ENCODE results near the gene WNT9A. TPM values are rescaled to one million over a fixed set of nuclear protein-coding genes. Genes with fewer than 3 reads are reported as not detected.
A peak's percentile ranks its signal among the peaks of the same experiment; 100 is the strongest.
"Not testable (repeated sequence)": the region's sequence is repeated elsewhere in the genome, so short reads cannot be mapped to it uniquely, and the experiment has no call there.

Gene WNT9A
- total RNA-seq, 2 donors from 2014 or later: 1.2 to 1.7 TPM

DNA sequence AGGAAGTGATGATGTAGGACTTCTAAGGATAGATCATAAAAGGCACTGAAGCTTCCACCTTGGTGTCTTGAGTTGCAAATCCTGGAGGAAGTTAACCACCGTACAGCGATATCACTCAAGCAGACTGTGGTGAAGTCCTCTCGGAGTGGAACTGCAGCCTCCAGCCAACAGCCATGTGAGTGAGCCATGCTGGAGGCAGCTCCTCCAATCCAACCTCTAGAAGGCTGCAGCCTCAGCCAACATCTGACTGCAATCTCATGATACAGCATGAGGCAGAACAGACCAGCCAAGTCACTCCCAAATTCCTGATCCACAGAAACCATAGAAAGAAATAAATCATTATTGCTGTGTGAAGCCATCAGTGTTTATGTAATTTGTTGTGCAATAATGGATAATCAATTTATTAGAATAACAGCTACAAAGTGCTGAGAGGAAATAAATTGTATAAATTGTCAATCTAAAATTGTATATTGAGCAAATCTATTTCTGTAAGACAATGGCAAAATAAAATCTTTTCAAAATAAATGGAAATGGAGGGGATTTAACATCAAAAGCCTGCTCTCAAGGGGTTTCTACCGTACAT, 67.3 kb downstream of the WNT9A start:
- H3K9ac ChIP-seq (ENCODE audit: extremely low read depth, low read length, poor library complexity, severe bottlenecking): no peak overlapping the region
- no peak overlapping the region for H3K27ac ChIP-seq (ENCODE audit: low read depth, low read length)
- H3K4me1 Mint-ChIP-seq: no peaks in the 10 kb centered on the region
- H3K36me3 ChIP-seq (ENCODE audit: control insufficient read depth, insufficient read depth, low read length): no peaks in the 10 kb centered on the region
- H3K27me3 ChIP-seq (ENCODE audit: control insufficient read depth, insufficient read depth, low read length, poor library complexity, severe bottlenecking): peaks cover 23% of the 10 kb centered on the region
- no peak overlapping the region for H3K4me3 Mint-ChIP-seq
- 89 to 97% methylated on average over 4 of the region's 4 CpGs for WGBS, 2 experiments (ENCODE audit: insufficient coverage in 1 of 2, insufficient read length in 1 of 2)
- no peak overlapping the region for H3K4me3 ChIP-seq (ENCODE audit: low read length)
- DNase-seq: peak; percentile 32
- no peaks in the 10 kb centered on the region for H3K36me3 Mint-ChIP-seq (ENCODE audit: low read depth)
- H3K27ac Mint-ChIP-seq: no peak overlapping the region
- no peaks in the 10 kb centered on the region for H3K9me3 ChIP-seq (ENCODE audit: control insufficient read depth, low read length)
- peaks cover 23% of the 10 kb centered on the region for H3K27me3 Mint-ChIP-seq (ENCODE audit: insufficient read depth)
- H3K4me1 ChIP-seq (ENCODE audit: control insufficient read depth, insufficient read depth, low read length): no peaks in the 10 kb centered on the region
- H3K9me3 Mint-ChIP-seq: no peaks in the 10 kb centered on the region
- TF ChIP-seq, protein P1, sequence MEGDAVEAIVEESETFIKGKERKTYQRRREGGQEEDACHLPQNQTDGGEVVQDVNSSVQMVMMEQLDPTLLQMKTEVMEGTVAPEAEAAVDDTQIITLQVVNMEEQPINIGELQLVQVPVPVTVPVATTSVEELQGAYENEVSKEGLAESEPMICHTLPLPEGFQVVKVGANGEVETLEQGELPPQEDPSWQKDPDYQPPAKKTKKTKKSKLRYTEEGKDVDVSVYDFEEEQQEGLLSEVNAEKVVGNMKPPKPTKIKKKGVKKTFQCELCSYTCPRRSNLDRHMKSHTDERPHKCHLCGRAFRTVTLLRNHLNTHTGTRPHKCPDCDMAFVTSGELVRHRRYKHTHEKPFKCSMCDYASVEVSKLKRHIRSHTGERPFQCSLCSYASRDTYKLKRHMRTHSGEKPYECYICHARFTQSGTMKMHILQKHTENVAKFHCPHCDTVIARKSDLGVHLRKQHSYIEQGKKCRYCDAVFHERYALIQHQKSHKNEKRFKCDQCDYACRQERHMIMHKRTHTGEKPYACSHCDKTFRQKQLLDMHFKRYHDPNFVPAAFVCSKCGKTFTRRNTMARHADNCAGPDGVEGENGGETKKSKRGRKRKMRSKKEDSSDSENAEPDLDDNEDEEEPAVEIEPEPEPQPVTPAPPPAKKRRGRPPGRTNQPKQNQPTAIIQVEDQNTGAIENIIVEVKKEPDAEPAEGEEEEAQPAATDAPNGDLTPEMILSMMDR (conservative IDR thresholded peaks at IDR 0.05): no peak

DNA sequence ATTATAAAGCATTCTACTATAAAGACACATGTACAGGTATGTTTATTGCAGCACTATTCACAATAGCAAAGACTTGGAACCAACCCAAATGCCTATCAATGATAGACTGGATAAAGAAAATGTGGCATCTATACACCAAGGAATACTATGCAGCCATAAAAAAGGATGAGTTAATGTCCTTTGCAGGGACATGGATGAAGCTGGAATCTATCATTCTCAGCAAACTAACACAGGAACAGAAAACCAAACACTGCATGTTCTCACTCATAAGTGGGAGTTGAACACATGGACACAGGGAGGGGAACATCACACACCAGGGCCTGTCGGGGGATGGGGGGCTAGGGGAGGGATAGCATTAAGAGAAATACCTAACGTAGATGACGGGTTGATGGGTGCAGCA, 69.9 kb downstream of the WNT9A start:
- H3K27me3 Mint-ChIP-seq (ENCODE audit: insufficient read depth): peaks cover 42% of the 10 kb centered on the region
- not testable (repeated sequence) for H3K4me3 Mint-ChIP-seq; H3K27ac ChIP-seq (ENCODE audit: low read depth, low read length); H3K9me3 ChIP-seq (ENCODE audit: control insufficient read depth, low read length); H3K9ac ChIP-seq (ENCODE audit: extremely low read depth, low read length, poor library complexity, severe bottlenecking); H3K4me3 ChIP-seq (ENCODE audit: low read length); H3K4me1 Mint-ChIP-seq; H3K9me3 Mint-ChIP-seq; H3K27ac Mint-ChIP-seq; H3K36me3 ChIP-seq (ENCODE audit: control insufficient read depth, insufficient read depth, low read length); H3K4me1 ChIP-seq (ENCODE audit: control insufficient read depth, insufficient read depth, low read length); DNase-seq; H3K36me3 Mint-ChIP-seq (ENCODE audit: low read depth)
- peaks cover 23% of the 10 kb centered on the region for H3K27me3 ChIP-seq (ENCODE audit: control insufficient read depth, insufficient read depth, low read length, poor library complexity, severe bottlenecking)
- 100% methylated on average over 1 of the region's 3 CpGs for WGBS, 2 experiments (ENCODE audit: insufficient coverage in 1 of 2, insufficient read length in 1 of 2)

DNA sequence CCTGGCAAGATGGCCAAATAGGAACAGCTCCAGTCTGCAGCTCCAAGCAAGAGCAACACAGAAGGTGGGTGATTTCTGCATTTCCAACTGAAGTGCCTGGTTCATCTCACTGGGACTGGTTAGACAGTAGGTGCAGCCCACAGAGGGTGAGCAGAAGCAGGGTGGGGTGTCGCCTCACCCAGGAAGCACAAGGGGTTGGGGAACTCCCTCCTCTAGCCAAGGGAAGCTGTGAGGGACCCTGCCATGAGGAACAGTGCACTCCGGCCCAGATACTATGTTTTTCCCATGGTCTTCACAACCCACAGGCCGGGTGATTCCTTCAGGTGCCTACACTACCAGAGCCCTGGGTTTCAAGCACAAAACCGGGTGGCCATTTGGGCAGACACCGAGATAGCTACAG, 75.8 kb downstream of the WNT9A start:
- H3K27me3 Mint-ChIP-seq (ENCODE audit: insufficient read depth): peaks cover 37% of the 10 kb centered on the region
- H3K4me1 Mint-ChIP-seq; DNase-seq; H3K4me3 Mint-ChIP-seq; H3K36me3 Mint-ChIP-seq (ENCODE audit: low read depth); H3K27ac Mint-ChIP-seq; H3K9me3 Mint-ChIP-seq; H3K4me3 ChIP-seq (ENCODE audit: low read length); H3K27ac ChIP-seq (ENCODE audit: low read depth, low read length); H3K9ac ChIP-seq (ENCODE audit: extremely low read depth, low read length, poor library complexity, severe bottlenecking); H3K36me3 ChIP-seq (ENCODE audit: control insufficient read depth, insufficient read depth, low read length); H3K9me3 ChIP-seq (ENCODE audit: control insufficient read depth, low read length); H3K27me3 ChIP-seq (ENCODE audit: control insufficient read depth, insufficient read depth, low read length, poor library complexity, severe bottlenecking); H3K4me1 ChIP-seq (ENCODE audit: control insufficient read depth, insufficient read depth, low read length): not testable (repeated sequence)
- 80 to 82% methylated on average over 4 to 5 of the region's 5 CpGs for WGBS, 2 experiments (ENCODE audit: insufficient coverage in 1 of 2, insufficient read length in 1 of 2)

DNA sequence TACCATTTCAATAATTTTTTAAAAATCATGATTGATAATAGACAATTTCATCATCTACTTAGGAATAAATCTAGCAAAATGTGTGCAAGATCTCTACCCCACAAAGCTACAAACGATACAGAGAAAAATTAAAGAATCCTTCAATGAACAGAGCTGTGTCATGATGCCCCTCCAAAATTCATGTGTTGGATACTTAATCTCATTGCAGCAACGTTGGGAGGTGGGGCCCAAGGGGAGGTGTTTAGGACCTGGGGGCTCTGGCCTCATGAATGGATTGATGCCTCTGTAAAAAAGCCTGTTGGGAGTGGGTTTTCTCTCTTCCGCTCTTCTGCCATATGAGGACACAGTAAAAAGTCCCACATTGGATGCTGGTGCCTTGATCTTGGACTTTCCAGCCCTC, 77.4 kb downstream of the WNT9A start:
- H3K27ac ChIP-seq (ENCODE audit: low read depth, low read length): no peak overlapping the region
- peaks cover 33% of the 10 kb centered on the region for H3K27me3 Mint-ChIP-seq (ENCODE audit: insufficient read depth)
- peaks cover under 1% of the 10 kb centered on the region for H3K9me3 ChIP-seq (ENCODE audit: control insufficient read depth, low read length)
- no peak overlapping the region for H3K9ac ChIP-seq (ENCODE audit: extremely low read depth, low read length, poor library complexity, severe bottlenecking)
- H3K4me1 ChIP-seq (ENCODE audit: control insufficient read depth, insufficient read depth, low read length): no peaks in the 10 kb centered on the region
- no peaks in the 10 kb centered on the region for H3K36me3 ChIP-seq (ENCODE audit: control insufficient read depth, insufficient read depth, low read length)
- H3K27me3 ChIP-seq (ENCODE audit: control insufficient read depth, insufficient read depth, low read length, poor library complexity, severe bottlenecking): no peaks in the 10 kb centered on the region
- H3K4me1 Mint-ChIP-seq: no peaks in the 10 kb centered on the region
- no peak overlapping the region for H3K4me3 ChIP-seq (ENCODE audit: low read length)
- H3K36me3 Mint-ChIP-seq (ENCODE audit: low read depth): no peaks in the 10 kb centered on the region
- H3K9me3 Mint-ChIP-seq: no peaks in the 10 kb centered on the region
- WGBS, 2 experiments (ENCODE audit: insufficient coverage in 1 of 2, insufficient read length in 1 of 2): 84% methylated on average over 3 of the region's 3 CpGs; no CpG with 5 or more reads in 1 of the 2 experiments
- TF ChIP-seq, protein P1 (conservative IDR thresholded peaks at IDR 0.05): no peak
- H3K27ac Mint-ChIP-seq: no peak overlapping the region
- no peak overlapping the region for H3K4me3 Mint-ChIP-seq
- DNase-seq: no peak

Measured in endodermal cell (in vitro differentiated cells).